ENCODE data around the gene OAS2.
"Not testable (repeated sequence)": the region's sequence is repeated elsewhere in the genome, so short reads cannot be mapped to it uniquely, and the experiment has no call there.

OAS2 gene

DNA sequence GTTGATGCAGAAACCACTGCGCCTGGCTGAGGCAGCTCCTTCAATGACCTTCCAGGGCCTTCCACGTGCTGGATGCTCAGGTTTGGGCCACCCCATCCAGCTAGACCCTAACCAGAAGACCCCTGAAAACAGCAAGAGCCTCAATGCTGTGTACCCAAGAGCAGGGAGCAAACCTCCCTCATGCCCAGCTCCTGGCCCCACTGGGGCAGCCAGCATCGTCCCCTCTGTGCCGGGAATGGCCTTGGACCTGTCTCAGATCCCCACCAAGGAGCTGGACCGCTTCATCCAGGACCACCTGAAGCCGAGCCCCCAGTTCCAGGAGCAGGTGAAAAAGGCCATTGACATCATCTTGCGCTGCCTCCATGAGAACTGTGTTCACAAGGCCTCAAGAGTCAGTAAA lies 29.5 kb upstream of the OAS2 start:
- H3K27ac ChIP-seq, result no peak overlapping the region
- ChIA-PET POLR2A (ENCODE audit: low non-redundant PET) (no interaction called here), CTCF (interaction anchor here (0.6 to 0.7 kb wide), 2 partner anchors 919 to 1459 kb away, joined by 3 to 4 read pairs; no protein-coding TSS in a partner anchor)
- TF ChIP-seq, protein P1, sequence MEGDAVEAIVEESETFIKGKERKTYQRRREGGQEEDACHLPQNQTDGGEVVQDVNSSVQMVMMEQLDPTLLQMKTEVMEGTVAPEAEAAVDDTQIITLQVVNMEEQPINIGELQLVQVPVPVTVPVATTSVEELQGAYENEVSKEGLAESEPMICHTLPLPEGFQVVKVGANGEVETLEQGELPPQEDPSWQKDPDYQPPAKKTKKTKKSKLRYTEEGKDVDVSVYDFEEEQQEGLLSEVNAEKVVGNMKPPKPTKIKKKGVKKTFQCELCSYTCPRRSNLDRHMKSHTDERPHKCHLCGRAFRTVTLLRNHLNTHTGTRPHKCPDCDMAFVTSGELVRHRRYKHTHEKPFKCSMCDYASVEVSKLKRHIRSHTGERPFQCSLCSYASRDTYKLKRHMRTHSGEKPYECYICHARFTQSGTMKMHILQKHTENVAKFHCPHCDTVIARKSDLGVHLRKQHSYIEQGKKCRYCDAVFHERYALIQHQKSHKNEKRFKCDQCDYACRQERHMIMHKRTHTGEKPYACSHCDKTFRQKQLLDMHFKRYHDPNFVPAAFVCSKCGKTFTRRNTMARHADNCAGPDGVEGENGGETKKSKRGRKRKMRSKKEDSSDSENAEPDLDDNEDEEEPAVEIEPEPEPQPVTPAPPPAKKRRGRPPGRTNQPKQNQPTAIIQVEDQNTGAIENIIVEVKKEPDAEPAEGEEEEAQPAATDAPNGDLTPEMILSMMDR (conservative IDR thresholded peaks at IDR 0.05; ENCODE audit: low read depth), result no peak
- no peak for DNase-seq (ENCODE audit: low spot score)

DNA sequence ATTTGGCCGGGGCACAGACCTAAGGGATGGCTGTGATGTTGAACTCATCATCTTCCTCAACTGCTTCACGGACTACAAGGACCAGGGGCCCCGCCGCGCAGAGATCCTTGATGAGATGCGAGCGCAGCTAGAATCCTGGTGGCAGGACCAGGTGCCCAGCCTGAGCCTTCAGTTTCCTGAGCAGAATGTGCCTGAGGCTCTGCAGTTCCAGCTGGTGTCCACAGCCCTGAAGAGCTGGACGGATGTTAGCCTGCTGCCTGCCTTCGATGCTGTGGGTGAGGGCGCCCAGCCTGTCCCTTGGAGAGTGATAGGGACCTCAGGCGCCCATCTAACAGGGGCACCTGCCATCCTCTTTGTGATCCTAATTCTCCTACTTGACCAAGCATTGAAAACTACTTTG lies 27.6 kb upstream of the OAS2 start:
- ChIA-PET POLR2A (ENCODE audit: low non-redundant PET) (no interaction called here), CTCF (interaction anchor here (0.6 kb wide), 1 partner anchor 141 kb away, joined by 3 read pairs; no protein-coding TSS in a partner anchor)
- TF ChIP-seq, protein P1 (conservative IDR thresholded peaks at IDR 0.05; ENCODE audit: low read depth), result no peak
- no peak overlapping the region for H3K27ac ChIP-seq
- DNase-seq (ENCODE audit: low spot score), result no peak

DNA sequence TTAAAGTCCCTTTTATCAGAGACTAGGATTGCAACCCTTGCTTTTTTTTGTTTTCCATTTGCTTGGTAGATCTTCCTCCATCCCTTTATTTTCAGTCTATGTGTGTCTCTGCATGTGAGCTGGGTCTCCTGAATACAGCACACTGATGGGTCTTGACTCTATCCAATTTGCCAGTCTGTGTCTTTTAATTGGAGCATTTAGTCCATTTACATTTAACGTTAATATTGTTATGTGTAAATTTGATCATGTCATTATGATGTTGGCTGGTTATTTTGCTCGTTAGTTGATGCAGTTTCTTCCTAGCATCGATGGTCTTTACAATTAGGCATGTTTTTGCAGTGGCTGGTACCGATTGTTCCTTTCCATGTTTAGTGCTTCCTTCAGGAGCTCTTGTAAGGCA lies 21.2 kb upstream of the OAS2 start:
- H3K27ac ChIP-seq; POLR2A ChIA-PET (ENCODE audit: low non-redundant PET); DNase-seq (ENCODE audit: low spot score): not testable (repeated sequence)
- CTCF ChIA-PET, result interaction anchor here (0.6 kb wide), 1 partner anchor 40 kb away, joined by 3 read pairs; no protein-coding TSS in a partner anchor

DNA sequence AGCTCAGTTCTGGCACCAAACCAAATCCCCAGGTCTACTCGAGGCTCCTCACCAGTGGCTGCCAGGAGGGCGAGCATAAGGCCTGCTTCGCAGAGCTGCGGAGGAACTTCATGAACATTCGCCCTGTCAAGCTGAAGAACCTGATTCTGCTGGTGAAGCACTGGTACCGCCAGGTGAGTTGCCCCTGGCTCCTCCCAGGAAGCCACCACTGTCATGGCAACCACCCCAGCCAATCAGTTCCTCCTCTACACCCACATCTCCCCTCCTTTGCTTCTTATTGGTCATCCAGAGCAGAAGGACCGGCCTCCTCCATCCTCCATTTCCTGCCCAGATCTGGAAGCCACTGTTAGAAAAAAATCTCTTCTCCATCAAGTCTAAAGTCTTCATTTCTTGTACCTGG lies 17.2 kb upstream of the OAS2 start:
- TF ChIP-seq, protein P1 (conservative IDR thresholded peaks at IDR 0.05; ENCODE audit: low read depth), result no peak
- POLR2A ChIA-PET (ENCODE audit: low non-redundant PET), result no interaction called here
- DNase-seq (ENCODE audit: low spot score), result no peak
- H3K27ac ChIP-seq, result no peak overlapping the region
- CTCF ChIA-PET, result interaction anchor here (0.6 to 1.1 kb wide), 2 partner anchors 46 to 58 kb away, joined by 3 to 5 read pairs; no protein-coding TSS in a partner anchor

DNA sequence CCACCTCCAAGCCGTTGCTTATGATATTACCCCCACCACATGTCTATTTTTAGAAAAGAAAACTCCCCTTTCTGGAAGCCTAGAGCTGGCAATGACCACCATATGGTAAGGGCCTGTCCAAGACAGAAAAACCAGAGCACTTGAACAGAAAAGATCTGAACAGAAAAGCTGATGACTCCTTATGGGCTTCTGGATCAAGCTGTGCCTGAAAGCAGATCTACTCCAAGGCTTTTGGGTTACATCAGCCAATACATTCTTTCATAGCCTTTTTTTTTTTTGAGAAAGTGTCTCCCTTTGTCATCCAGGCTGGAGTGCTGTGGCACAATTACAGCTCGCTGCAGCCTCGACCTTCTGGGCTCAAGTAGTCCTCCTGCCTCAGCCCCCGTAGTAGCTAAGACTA lies 16.8 kb upstream of the OAS2 start:
- H3K27ac ChIP-seq, result no peak overlapping the region
- ChIA-PET POLR2A (ENCODE audit: low non-redundant PET) (no interaction called here), CTCF (interaction anchor here (0.5 to 1.1 kb wide), 3 partner anchors 46 to 877 kb away, joined by 3 read pairs; no protein-coding TSS in a partner anchor)
- no peak for DNase-seq (ENCODE audit: low spot score)
- TF ChIP-seq, protein P1 (conservative IDR thresholded peaks at IDR 0.05; ENCODE audit: low read depth), result no peak

DNA sequence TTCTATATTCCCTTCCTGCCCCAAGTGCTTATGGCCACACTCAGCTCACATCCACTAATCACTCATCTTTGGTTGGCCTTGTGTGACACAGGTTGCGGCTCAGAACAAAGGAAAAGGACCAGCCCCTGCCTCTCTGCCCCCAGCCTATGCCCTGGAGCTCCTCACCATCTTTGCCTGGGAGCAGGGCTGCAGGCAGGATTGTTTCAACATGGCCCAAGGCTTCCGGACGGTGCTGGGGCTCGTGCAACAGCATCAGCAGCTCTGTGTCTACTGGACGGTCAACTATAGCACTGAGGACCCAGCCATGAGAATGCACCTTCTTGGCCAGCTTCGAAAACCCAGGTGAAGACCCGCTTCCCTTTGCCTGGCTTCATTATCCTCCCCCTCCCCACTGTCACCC lies 15.8 kb upstream of the OAS2 start:
- ChIA-PET CTCF (no interaction called here), POLR2A (ENCODE audit: low non-redundant PET) (no interaction called here)
- TF ChIP-seq, protein P1 (conservative IDR thresholded peaks at IDR 0.05; ENCODE audit: low read depth), result no peak
- no peak overlapping the region for H3K27ac ChIP-seq
- DNase-seq (ENCODE audit: low spot score), result no peak

DNA sequence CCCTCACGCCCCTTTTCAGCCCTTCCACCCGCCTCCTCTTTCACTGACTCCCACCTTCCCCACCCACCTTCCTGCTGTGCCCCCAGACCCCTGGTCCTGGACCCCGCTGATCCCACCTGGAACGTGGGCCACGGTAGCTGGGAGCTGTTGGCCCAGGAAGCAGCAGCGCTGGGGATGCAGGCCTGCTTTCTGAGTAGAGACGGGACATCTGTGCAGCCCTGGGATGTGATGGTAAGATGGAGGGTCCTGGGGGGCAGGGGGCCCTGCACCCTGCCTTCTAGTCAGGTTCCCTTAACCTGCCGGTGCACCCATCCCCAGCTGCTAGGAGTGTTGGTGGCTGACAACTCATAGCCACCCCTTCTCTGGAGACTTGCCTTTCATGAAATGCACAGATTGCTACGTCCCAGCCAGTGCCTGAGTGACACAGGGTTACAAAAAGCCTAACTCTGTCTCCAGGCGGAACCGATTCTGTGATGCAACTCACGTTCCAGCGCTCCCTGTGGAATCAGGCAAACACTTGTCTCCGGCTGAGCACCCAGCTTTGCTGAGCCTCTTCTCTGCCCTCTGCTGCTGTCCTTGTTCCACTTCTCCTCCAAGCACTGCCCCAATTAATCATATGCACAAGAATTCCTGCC lies 15.0 kb upstream of the OAS2 start:
- no peak for DNase-seq (ENCODE audit: low spot score)
- H3K27ac ChIP-seq, result no peak overlapping the region
- ChIA-PET CTCF (no interaction called here), POLR2A (ENCODE audit: low non-redundant PET) (no interaction called here)
- TF ChIP-seq, protein P1 (conservative IDR thresholded peaks at IDR 0.05; ENCODE audit: low read depth), result no peak
